GOT3 (cell line): Measurements from ENCODE around the gene AFAP1.

Source experiments
- DNase-seq: peaks from one replicate; lab custom pipeline; 2025; ENCODE audit warnings: mixed read lengths; lab: John Stamatoyannopoulos, UW

Gene AFAP1

DNA sequence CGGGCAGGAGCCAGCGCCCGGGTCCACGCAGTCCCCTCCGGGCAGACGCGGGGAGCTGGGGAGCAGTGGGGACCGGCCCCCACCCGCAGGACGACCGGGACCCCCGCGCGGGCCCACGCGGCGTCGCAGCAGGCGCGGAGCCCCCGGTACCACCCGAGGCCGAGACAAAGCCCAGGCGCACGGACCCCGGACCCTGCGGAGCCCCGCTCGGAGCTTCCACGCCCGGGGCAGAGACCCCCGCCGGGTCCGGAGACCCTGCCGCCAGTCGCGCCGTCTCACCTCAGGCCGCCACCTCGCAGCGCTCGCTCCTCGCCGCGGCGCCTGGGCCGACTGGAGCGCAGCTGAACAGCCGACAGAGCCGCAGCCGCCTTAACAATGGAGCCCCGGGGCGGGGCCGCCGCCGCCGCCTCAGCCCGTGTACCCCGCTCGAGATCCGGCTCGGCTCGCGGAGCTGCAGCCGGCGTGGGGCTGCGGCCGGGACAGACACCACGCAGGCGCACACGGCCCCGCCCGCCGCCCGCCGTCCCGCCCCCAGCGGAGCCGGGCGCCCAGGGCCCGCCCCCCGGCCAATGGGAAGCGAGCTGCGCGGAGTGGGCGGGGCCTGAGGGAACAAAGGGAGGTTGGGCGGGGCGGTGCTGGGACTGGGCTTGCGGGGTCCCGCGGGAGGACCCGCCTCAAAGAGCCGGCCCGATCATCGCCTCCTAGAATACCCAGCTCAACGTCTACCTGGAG, at the start of gene AFAP1:
TSS of gene AFAP1 (minus strand) at position 485 of the 732 bp plus-strand sequence. CDS start 67,783 bp downstream, outside the sequence.
- DNase-seq, result peak; percentile 46

- DNase-seq, result no peak
Observed at GRCh38 chr4:7988437-7988836, 48.8 kb upstream of the AFAP1 start.

- peak; percentile 37 for DNase-seq
Observed at GRCh38 chr4:7987148-7987989, 47.7 kb upstream of the AFAP1 start.

GRCh38 chr4:7985891-7986441, 46.3 kb upstream of the AFAP1 start:
- DNase-seq, result no peak

DNA sequence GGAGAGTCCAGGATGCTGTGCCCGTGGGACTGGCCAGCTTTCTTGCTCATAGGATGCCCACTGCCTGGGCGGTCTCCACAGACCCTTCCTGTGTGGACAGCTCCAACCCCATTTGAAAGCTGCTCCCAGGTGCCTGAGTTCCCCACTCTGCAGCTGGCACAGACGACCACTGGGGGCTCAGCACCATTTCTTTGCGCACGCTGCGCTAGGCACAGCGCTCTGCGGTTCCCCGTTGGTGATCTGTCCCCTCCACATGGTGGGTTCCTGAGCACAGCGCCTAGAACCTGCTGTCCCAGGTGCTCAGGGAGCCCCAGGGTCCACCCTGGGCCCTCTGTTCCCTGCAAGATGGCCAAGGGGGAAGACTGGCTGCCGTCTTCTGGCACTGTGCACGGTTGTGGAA, 45.4 kb upstream of the AFAP1 start:
- no peak for DNase-seq

DNA sequence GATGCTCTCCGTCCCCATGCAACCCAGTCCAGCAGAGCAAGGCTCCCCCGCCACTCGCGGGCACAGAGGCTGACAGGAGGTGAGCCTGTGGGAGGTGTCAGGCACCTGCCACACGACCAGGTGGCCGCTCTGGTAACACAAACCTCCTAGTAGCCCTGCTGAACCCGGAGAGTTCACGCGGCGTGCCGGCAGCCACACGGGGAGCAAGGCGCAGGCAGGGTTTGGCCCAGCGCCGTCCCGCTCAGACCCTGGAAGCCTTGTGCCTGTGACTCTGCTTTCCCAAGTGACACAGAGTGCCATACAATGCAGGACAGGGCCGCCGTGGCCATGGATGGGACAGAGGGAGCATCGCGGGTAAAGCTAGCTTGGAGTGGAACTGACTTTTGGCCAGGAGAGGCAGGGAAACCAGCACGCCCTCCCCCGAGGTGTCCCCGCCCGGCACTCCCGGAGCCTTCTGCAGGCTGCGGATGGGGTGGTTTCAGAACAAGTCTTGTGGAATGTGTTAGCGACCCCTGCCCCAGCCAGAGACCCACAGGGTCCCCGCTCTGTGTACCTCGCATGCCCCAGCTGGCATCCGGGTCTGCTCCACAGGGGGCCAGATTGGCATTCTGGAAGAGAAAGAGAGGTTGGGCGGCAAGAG, 44.7 kb upstream of the AFAP1 start:
- DNase-seq, result no peak

DNA sequence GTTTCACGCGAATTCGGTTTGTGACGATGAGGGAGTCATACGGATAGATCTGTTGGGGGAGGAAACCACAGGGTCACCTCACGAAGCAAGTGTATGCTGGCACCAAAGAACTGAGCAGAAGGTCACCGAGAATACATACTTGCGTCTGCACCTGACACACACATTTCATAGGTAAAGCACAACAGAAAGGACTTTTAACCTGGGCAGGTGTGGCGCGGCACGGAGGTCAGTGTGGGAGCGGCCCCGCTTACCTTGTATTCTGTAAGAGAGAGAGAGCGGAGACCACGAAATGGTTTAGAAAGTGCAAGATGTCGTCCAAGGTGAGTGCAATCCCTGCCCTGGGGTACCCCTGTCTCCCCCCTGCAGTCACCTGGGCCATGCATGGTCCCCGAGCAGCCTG, 43.6 kb upstream of the AFAP1 start:
- no peak for DNase-seq

- DNase-seq, result no peak
Observed at GRCh38 chr4:7981738-7982394, 42.2 kb upstream of the AFAP1 start.

GRCh38 chr4:7980036-7980435, 40.4 kb upstream of the AFAP1 start:
- DNase-seq, result no peak

GRCh38 chr4:7979652-7979968, 39.9 kb upstream of the AFAP1 start:
- DNase-seq, result no peak

- DNase-seq, result no peak
Observed at GRCh38 chr4:7978907-7979651, 39.4 kb upstream of the AFAP1 start.

GRCh38 chr4:7978489-7978888, 38.8 kb upstream of the AFAP1 start:
- DNase-seq, result no peak

DNA sequence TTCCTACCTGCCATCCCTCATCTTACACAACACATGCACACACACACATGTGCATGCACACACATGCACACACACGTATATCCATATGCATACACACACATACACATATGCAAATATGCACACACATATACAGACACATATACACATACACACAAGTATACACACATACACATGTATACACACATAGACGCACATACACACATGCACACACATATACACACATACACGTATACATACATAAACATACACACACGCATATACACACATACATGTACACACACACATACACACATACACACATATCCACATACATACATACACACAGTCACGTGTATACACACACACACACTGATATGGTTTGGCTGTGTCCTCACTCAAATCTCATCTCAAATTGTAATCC, 37.0 kb upstream of the AFAP1 start:
- no peak for DNase-seq

DNA sequence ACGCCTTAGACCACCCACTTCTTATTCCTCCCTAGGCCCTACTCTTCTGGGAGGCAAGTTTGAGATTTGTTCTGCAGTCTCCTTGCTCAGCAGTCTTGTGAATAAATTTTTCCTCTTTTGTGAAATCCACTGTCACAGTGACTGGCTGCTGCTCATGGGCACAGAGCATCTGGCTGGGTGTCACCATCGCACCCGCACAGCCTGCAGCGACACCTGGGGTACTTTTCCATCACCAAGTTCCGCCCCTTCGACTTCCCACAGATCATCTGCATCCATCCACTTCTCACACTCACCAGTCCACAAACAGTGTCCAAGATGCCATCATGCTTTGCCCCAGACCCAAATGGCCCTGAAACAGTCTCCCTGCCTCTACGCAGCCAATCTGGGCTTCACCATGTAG, 36.4 kb upstream of the AFAP1 start:
- no peak for DNase-seq

DNA sequence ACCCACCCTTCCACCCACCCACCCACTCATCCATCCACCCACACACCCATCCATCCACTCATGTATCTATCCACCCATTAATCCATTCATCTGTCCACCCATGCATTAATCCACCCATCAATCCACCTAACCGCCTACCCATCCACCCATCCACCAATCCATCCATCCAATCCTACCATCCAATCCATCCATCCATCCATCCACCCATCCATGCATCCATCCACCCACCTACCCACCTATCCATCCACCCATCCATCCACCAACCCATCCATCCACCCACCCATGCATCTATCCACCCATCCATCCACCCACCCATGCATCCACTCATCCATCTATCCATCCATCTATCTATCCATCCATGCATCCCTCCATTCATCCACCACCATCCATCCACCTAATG, 34.8 kb upstream of the AFAP1 start:
- no peak for DNase-seq

DNA sequence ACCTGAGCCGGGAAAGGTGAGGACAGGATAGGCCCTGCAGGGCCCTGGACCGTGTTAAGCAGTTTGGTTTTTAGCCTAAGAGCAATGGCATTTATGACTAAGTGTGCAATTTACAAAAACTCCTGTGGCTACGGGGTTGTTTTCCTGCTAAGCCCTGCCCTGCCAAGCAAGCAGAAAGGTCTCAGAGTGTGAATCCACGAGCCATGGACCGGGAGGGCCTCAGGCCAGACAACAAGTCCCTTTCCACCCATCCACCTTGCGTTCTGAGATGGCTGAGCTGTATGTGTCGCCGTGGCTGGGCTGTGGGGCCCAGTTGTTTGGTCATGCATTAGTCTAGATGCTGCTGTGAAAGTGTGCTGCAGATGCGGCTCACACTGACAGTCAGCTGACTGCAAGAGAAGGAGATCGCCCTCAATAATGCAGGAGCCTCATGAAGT, 33.9 kb upstream of the AFAP1 start:
- DNase-seq, result no peak

- no peak for DNase-seq
Observed at GRCh38 chr4:7971881-7972500, 32.3 kb upstream of the AFAP1 start.

DNA sequence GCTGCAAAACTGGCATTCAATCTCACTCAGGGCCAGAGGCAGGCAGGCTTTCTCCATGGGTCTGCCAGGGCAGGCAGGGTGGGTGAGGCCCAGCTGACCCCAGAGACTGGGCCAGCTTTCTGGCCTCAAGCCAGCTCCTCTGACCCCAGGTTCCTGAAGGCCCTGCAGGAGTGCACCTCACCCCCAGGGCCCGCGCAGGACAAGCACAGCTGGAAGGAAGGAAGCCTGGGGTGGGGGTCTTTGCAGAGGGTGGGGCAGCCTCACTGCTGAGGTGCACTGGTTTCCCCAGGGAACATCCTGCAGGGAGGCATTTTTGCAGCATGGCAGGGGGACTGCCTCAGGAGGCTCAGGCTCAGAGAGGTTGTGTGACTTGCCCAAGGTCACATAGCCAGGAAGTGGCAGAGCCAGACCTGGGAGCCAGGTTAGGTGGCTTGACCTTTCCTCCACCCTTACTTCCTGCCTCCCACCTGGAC, 31.5 kb upstream of the AFAP1 start:
- no peak for DNase-seq

GRCh38 chr4:7970361-7970946, 30.8 kb upstream of the AFAP1 start:
- DNase-seq, result no peak

- no peak for DNase-seq
Observed at GRCh38 chr4:7968262-7968896, 28.7 kb upstream of the AFAP1 start.
